ENCODE data around the gene SEC24B. TPM values are rescaled to one million over a fixed set of nuclear protein-coding genes. Genes with fewer than 3 reads are reported as not detected.

Gene SEC24B
- total RNA-seq, 1 experiment from 2014 or later: 27.1 TPM

- no peak overlapping the region for H3K14ac ChIP-seq (ENCODE audit: insufficient read depth, low read length)
- no peak overlapping the region for H3K56ac ChIP-seq (ENCODE audit: insufficient read length, low read depth, low read length)
- Mint-ChIP-seq H3K27ac (peak overlapping the region; percentile 2 to 52 (median 41); a peak in 4 of 7 replicates), H3K9me3 (no peaks in the 10 kb centered on the region), H3K27me3 (ENCODE audit: low read depth) (no peaks in the 10 kb centered on the region), H3K36me3 (ENCODE audit: insufficient read depth in 1 of 3, low read depth in 3 of 3) (no peaks in the 10 kb centered on the region), H3K4me1 (peaks cover 24 to 55% of the 10 kb centered on the region in 2 experiments), H3K4me3 (no peak overlapping the region)
- no peak for TF ChIP-seq CTCF (conservative IDR thresholded peaks at IDR 0.05)
- no peak overlapping the region for H2BK15ac ChIP-seq (ENCODE audit: low read depth, low read length)
- no peak overlapping the region for H2BK12ac ChIP-seq (ENCODE audit: insufficient read length, low read depth, low read length)
- no peak overlapping the region for H4K5ac ChIP-seq (ENCODE audit: insufficient read length, low read depth, low read length)
- no peak overlapping the region for H3K4ac ChIP-seq (ENCODE audit: low read depth, low read length)
- H3K79me2 ChIP-seq (ENCODE audit: insufficient read depth, low read length): no peaks in the 10 kb centered on the region
- H4K20me1 ChIP-seq (ENCODE audit: control insufficient read depth, insufficient read depth, insufficient read length): no peaks in the 10 kb centered on the region
- no peak overlapping the region for H2BK20ac ChIP-seq (ENCODE audit: low read depth, low read length, poor library complexity, severe bottlenecking)
- no peak for DNase-seq
- H3K18ac ChIP-seq (ENCODE audit: insufficient read length, low read depth, low read length): no peak overlapping the region
- H3K27ac ChIP-seq (ENCODE audit: insufficient read length, low read depth, low read length): no peak overlapping the region
- H4K91ac ChIP-seq (ENCODE audit: insufficient read length, low read depth, low read length): no peak overlapping the region
- no peak overlapping the region for H2AFZ ChIP-seq (ENCODE audit: low read length)
- no peak overlapping the region for H2BK5ac ChIP-seq (ENCODE audit: insufficient read length, low read length)
- no peaks in the 10 kb centered on the region for H3K23me2 ChIP-seq (ENCODE audit: insufficient read length, low read depth, low read length, poor library complexity, severe bottlenecking)
- no peak overlapping the region for H3T11ph ChIP-seq (ENCODE audit: low read length)
- H2BK120ac ChIP-seq (ENCODE audit: low read depth, low read length, poor library complexity, severe bottlenecking): no peak overlapping the region
- H4K8ac ChIP-seq (replicated peaks; ENCODE audit: insufficient read length, low read depth, low read length): no peak overlapping the region
- H3K9ac ChIP-seq (ENCODE audit: extremely low read depth, insufficient read length, low read length): no peak overlapping the region
- H3K23ac ChIP-seq (ENCODE audit: insufficient read length, low read depth, low read length): no peak overlapping the region
- H3K9me3 ChIP-seq (ENCODE audit: control insufficient read depth, low read depth, low read length): no peaks in the 10 kb centered on the region
- H2AK5ac ChIP-seq (ENCODE audit: insufficient read length, low read length): no peak overlapping the region
- H3K79me1 ChIP-seq (ENCODE audit: insufficient read depth, low read depth, low read length, poor library complexity, severe bottlenecking): no peaks in the 10 kb centered on the region
- peaks cover 9% of the 10 kb centered on the region for H3K4me1 ChIP-seq (ENCODE audit: insufficient read depth, low read length)
- H3K27me3 ChIP-seq (ENCODE audit: insufficient read depth, low read length): no peaks in the 10 kb centered on the region
- WGBS (ENCODE audit: extremely low coverage, insufficient read length, low lambda C conversion rate): no CpG with 5 or more reads among the region's 3 CpGs
- no peak overlapping the region for H3K4me2 ChIP-seq (ENCODE audit: insufficient read depth, insufficient read length, low read length)
Measured at GRCh38 chr4:109408711-109409110, 24.9 kb upstream of the SEC24B start.

All from H9 (cell line).